Activated CD4-positive, alpha-beta T cell treated with anti-CD3 and anti-CD28 coated beads, Interleukin-2, amount 50 U/mL, for 4 hours (primary cell): Measurements from ENCODE around the gene BRD7.

Experiments used
- DNase-seq, 2 experiments: peaks; one replicate each; pipeline ENCODE4 v3.0.0-alpha.2; 2020

BRD7 gene

DNA sequence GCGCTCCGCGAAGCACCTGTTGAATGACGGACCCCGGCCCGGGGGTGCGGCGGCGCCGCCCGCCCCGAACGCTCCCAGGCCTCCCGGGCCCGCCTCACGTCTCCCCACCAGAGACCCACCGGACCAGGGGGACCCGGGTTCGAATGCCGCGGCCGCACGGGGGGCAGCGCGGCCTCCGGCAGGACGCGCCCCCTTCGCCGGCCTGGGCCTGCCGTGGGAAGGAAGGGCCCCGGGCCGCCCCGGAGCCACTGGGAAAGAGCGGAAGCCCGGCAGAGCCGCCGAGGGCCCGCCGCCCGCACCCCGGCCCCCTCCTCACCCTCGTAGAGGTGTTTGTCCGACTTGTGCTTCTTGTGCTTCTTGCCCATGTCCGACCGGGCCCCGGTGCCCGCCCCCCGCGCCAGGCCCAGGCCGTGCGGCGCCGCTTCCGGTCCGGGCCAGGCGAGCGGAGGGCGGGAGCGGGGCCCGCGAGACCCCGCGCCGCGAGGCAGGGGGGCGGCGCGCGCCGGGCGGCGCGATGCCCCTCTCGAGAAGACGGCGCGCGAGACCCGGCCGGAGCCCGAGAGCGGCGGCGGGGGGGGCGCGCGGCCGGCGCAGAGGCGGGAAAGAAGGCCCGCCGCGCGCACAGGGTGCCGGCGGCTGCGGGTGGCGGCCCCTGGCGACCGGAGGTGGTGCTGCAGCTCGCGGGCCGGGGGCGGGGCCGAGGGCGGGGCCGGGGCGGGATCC lies at the start of gene BRD7:
BRD7 (minus strand) TSS at position 579 of the 723 bp plus-strand sequence; CDS start at position 365, 214 bp downstream.
- peak; percentile 47 to 49 for DNase-seq

DNA sequence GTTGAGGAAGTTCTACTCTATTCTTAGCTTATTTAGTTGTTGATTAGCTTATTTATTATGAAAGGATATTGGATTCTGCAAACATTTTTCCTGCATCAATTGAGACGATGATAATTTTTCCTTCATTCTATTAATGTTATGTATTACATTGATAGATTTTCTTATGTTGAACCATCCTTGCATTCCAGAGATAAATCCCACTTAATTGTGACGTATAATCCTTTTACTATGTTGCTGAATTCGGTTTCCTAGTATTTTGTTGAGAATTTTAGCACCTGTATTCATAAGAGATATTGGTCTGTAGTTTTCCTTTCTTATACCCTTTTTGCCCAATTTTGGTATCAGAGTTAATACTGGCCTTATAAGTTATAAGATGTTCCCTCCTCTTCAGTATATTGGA lies 47.6 kb upstream of the BRD7 start:
- DNase-seq, result no peak

DNA sequence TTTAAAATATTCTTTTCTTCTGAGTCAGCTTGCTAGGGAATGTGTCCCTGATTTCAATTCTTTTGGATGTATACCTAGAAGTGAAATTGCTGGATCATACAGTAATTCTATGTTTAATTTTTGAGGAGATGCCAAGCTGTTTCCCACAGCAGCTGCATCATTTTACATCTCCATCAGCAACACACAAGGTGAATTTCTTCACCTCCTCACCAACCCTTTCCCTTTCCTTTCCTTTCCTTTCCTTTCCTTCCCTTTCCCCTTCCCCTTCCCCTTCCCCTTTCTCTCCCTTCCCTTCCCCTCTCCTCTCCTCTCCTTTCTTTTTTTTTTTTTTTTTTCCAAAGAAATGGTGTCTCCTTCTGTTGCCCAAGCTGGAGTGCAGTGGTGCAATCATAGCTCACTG lies 45.4 kb upstream of the BRD7 start:
- DNase-seq, result no peak

- no peak for DNase-seq
These were observed 42.2 kb upstream of the BRD7 start for GRCh38 chr16:50411034-50411433.

DNA sequence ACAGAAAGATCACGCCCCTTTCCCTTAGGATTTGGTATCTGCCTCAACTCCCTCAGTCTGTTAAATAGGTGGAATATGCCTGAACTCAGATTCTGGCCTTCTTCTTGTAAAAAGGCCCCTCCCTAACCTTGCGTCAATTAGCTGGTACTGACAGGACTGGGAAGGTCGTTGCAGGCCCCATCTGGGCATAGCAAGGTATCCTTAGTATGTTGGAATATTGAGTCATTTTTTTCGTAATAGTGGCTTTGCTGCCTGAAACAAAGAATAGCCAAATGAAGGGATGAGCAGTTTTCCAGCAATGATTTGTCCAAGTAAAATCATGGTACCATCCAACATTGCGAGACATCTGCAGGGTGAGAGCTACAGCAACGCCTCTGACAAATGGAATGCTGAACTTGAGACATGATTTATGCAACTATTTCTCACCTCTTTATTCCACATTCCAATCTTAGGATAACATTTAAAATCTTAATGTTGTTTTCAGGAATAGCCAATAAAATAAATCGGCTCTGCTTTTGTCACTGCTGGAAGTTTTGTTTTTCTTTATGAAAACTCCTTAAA lies 39.3 kb upstream of the BRD7 start:
- no peak for DNase-seq

GRCh38 chr16:50407351-50407750 lies 38.6 kb upstream of the BRD7 start:
- DNase-seq, result no peak

DNA sequence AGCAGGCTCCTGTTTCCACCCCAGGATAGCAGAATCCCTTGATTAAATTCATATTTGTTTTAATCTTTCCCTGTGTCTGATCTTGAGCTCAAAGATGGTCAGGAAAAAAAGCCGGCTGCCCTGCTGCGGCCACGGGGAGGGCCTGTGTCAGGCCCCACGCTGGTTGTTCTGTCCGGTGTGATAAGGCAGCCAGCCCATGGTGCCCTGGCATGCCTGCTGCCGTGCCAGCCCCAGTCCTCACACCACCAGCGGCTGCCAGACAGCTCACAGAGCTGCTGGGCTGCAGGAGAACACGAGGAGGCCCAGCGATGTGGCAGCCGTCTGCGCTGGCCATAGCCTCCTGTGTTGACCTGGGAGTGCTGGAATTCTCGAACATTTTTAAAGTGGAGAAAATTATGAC lies 34.7 kb upstream of the BRD7 start:
- no peak for DNase-seq

- DNase-seq, result no peak
These were observed 33.6 kb upstream of the BRD7 start for GRCh38 chr16:50402298-50402895.

DNA sequence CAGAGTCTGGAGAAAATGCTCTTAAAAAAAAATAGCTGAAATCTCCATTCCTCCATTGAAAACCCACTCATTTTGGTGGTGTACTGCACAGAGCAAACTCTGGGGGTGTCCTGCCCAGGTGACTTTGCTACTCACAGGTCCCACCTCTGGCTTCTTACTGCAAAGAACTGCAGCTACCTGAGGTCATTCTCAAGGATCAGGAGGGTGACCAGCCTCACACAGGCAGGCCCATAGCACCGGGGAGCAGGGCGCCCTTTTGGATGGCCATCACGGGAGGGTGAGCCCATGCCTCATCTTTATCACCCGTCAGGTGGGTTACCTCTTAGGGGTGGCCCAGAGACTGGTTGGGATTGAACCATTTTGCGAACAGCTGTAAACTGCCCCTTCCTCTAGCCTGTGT lies 32.6 kb upstream of the BRD7 start:
- DNase-seq, result no peak

DNA sequence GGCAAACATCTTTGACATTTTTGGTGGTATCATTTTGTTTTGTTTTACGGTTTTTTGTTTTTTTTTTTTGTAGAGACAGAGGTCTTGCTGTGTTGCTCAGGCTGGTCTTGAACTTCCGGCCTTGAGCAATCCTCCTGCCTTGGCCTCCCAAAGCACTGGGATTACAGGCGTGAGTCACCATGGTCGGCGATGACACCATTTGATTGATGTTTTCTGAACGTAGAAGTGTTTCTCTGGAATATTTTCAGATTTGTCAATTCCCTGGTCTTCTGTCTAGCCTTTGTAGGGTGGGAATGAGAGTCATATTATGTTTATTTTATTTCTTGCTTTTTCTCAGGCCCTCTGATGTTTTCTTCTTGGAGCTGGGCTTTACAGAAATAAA lies 32.2 kb upstream of the BRD7 start:
- no peak for DNase-seq

- DNase-seq, result no peak
These were observed 31.7 kb upstream of the BRD7 start for GRCh38 chr16:50400312-50400966.

- no peak for DNase-seq
These were observed 30.6 kb upstream of the BRD7 start for GRCh38 chr16:50399411-50399810.

- no peak for DNase-seq
These were observed 29.5 kb upstream of the BRD7 start for GRCh38 chr16:50398336-50398735.

DNA sequence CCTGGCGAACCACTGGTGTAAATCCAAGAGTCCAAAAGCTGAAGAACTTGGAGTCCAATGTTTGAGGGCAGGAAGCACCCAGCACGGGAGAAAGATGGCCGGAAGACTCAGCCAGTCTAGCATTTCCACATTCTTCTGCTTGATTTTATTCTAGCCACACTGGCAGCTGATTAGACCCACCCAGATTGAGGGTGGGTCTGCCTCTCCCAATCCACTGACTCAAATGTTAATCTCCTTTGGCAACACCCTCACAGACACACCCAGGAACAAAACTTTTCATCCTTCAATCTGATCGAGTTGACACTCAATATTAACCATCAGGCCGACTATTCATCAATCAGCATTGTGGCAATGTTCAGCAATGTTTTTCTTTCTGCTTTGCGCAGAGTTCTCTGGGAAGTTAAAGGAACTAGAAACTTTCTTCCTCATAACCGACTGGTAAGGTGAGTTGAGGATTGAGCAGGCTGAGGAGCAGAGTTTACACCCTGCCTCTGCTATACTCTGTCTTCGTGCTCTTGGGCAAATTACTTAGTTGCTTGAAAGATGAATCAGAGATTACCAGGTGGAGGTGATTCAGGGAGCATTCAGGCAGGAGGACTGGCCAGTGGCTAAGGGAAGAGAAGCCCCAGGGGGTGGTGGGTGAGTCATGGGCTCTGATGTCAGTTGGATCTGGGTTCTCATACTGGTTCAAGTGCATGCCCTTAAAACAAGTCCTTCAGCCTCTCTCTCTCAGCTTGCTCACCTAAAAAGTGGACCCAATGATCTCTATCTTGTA lies 28.2 kb upstream of the BRD7 start:
- DNase-seq, result no peak

- peak in 1 of 2 experiments; percentile 9 for DNase-seq
These were observed 27.2 kb upstream of the BRD7 start for GRCh38 chr16:50395763-50396710.

- no peak for DNase-seq
These were observed 25.3 kb upstream of the BRD7 start for GRCh38 chr16:50393858-50394802.

DNA sequence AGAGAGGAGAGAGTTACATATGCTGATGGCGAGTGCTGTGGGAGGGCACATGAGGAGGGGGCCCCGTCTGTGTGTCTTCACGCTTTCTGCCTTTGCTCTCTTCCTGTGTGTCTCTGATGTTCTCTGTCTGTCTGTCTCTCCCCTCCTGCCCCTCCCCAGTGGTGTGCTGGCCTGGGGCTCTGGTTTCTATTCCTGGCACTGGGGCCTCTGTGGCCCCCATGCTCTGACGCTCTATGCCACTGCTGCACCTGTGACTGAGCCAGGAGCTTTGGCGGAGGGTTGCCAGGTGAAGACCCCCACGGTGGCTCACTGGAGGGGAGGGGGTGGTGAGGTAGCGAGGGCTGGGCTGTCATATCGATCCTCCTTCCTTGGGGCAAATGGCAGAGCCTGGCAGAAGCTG lies 24.6 kb upstream of the BRD7 start:
- DNase-seq, result no peak

DNA sequence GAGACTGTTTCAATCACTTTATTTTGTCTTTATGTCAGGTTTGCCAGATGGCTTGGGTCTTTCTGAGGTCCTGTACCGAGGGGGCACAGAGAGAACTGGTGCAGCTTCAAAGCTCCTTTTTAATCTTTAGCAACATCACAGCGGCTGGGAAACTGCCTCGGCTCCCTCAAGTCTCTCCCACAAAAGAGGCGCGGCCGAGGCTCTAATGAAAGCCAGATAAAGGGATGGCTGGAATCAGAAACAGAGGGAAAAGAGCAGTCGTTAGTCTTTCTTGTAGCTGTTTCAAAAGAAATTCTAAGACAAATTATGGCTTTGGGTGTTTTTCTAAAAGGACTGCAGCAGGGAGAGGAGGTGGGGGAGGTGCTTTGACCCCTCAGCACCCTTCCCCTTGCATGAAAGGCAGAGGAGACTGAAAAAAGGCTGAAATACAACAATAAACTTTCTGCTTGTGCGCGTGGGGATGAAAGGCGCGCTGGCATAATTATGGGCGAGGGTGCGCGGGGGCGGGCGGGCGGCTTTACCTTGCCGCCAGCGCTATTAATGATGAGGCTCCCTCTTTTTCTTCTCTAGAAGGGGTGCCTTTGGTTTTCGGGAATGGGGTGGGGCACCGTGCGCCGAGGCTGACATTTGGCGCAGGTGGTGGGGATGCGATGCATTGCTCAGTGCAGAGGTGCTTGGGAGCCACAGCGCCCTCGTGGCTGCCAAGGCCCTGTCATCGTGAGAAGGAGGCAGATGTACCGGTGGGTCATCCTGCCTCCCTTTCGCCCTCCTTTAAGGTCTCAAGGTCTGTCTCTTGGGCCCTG lies 22.3 kb upstream of the BRD7 start:
- no peak for DNase-seq

DNA sequence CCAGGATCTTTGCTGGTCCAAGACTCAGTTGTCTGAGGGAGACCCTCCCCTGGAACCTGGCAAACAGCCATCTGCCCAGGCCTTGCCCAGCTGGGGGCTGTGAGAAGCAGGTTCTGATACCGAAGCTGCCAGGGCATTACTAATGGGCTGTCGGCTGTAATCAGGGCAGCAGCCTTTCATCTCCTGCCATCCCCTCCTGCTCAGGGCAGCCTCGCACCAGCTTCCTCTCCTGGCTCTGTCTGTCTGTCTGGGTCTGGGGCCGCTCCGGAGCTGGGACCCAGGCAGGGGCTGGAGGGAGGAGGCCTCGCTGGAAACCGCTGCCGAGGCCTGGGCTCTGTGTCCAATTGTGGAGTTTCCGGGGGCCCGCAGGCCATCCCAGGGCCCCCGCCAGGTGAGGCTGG lies 21.6 kb upstream of the BRD7 start:
- no peak for DNase-seq

DNA sequence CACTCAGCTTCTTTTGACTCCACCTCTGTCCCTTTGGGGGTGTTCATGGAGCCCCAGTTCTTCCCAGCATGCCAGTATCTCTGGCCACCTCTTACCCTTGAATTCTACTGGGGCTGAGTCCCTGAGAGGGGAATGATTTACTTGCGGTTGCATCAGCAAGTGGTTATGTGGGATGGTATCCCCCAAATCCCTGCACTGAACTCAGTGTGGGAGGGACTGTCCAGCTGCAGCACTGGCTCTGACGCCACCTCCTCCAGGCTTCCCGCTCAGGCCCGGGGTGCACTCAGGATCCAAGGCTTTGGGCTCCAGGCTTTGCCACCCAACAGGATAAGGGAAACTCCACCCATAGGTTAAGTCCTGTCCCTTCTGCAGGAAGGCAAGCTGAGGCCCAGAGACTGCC lies 21.1 kb upstream of the BRD7 start:
- no peak for DNase-seq
